Measurements from ENCODE around the gene GRIA1.
"Not testable (repeated sequence)": the region's sequence is repeated elsewhere in the genome, so short reads cannot be mapped to it uniquely, and the experiment has no call there.

Gene GRIA1

DNA sequence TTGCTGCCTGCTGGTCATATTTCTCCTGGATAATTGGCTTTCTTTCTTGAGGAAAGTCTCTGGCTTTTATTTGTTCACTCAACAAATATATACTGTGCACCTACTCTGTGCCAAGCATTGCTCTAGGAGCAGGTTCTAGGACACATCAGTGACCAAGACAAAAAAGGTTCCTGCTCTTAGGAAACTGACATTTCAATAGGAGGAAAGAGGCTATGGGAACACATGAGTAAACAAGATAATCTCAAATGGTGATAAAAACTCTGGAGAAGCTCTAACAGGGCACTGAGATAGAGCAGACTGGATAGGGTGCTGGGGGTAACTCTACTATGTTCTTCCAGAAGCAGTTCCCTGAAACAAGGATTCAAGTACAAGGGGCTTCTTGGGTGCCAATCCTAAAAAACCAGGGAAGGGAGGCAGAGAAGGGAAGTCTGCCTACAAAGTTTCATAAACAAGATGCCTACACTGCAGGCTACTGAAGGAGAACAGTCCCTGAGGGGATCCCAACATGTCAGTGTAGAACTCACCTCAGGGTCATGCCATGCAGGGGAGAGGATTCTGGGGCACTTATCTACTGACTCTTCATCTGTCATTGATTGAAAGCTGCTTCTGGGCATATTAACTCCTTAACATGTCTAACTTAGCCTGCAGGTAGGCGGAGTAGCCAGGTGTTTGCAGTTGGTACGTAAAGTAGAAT lies 181.3 kb downstream of the GRIA1 start:
- no peak for DNase-seq

- no peak for DNase-seq
Measured at GRCh38 chr5:153672347-153673090, 182.0 kb downstream of the GRIA1 start.

GRCh38 chr5:153674356-153674755 lies 183.9 kb downstream of the GRIA1 start:
- no peak for DNase-seq

DNA sequence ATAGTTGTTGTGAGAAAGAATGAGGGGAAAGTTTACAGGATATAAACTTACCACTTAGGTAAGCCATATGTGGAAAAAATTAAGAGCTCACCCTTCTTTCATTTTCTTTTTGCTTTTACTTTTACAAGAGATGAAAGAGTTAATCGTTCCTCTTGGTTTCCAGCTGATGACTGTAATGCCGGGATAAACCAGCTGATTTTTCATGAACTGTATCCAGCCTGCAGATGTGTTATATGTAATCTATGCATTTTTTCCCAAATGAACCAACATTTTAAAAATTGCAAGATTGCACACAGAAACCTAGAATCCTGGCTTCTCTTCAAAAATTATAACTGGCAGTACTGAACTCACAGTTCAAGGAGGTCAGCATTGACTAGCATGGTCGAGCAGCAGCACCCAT lies 185.9 kb downstream of the GRIA1 start:
- no peak for DNase-seq

GRCh38 chr5:153676821-153677220 lies 186.4 kb downstream of the GRIA1 start:
- no peak for DNase-seq

GRCh38 chr5:153678617-153679329 lies 188.3 kb downstream of the GRIA1 start:
- no peak for DNase-seq

- no peak for DNase-seq
Measured at GRCh38 chr5:153690236-153690635, 199.8 kb downstream of the GRIA1 start.

- DNase-seq = no peak
Measured at GRCh38 chr5:153696256-153696655, 205.8 kb downstream of the GRIA1 start.

GRCh38 chr5:153699035-153699434 lies 208.6 kb downstream of the GRIA1 start:
- DNase-seq = no peak

DNA sequence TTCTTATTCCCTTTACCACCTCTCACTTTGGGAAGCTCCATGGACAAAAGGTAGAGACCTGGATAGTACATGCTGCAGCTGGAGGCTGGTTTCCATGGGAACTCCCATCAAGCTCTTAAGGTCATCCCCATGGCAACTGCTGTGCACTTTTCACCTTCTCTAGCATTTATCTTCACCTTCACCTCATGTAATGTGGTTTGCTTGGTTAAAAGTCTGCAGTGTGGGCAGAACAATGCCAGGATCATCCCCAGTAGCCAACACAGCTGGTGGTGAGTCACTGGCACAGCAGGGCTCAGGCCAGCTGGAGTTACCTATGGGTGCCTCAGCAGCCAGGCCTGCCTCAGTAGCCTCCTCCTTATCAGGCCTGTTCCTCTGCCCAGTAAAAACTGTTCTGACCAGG lies 210.5 kb downstream of the GRIA1 start:
- DNase-seq = no peak

DNA sequence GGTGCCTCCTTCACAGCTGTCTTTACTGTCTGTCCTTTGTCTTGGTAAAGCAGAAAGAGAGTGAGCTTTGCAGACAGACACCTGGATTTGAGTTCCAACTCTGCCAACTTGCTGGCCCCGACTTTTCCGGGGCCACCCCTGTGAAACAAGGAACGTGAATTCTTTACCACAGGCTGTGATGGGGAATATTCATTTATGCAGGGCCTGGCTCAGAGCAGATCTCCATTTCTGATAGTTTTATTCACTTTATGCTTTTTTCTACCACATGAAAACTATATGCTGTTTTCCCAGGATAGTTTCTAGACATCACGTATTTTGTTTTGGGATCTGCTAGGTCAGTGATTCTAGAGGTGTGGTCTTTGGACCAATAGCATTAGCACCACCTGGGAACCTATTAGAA lies 211.8 kb downstream of the GRIA1 start:
- DNase-seq = no peak

- DNase-seq = no peak
Measured at GRCh38 chr5:153704110-153704509, 213.6 kb downstream of the GRIA1 start.

- DNase-seq = no peak
Measured at GRCh38 chr5:153707626-153708025, 217.2 kb downstream of the GRIA1 start.

GRCh38 chr5:153711755-153712154 lies 221.3 kb downstream of the GRIA1 start:
- no peak for DNase-seq

DNA sequence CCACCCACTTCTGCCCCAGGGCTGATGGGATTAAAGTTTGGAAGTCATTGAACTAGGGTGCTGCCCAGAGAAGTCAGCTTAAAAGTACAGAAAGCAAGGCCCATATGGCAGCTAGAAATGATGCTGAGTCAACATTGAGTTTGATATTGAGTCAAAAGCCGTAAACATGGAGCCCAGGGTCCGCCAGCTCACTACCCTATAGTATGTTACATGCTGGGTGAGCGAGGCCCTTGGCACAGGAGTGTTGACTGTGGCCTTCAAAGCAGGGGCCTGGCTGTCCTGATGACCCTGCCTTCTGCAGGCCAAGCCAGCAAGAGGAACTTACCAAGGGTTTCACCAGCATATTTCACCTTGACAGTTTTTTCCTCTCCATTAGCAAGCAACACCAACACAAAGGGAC lies 222.5 kb downstream of the GRIA1 start:
- no peak for DNase-seq

GRCh38 chr5:153713943-153714342 lies 223.5 kb downstream of the GRIA1 start:
- DNase-seq = no peak

DNA sequence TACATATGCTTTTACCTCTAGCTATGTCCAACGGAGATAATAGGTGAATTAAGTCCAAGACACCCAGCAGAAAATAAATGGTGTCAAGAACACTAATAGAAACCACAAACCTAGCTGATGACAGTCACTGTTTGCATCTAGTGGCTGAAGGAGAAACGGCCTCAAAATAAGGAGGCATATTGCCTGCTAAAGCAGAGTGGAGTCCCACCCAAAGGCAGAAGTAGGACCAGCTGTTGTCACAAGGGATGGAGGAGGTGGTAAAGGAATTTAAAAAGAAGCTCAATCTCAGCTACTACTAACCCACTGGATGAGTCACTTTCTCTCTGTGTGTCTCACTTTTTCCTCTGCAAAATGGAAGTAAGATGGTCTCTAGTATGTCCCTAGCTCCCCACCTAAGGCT lies 224.3 kb downstream of the GRIA1 start:
- DNase-seq = no peak

GRCh38 chr5:153717287-153717686 lies 226.8 kb downstream of the GRIA1 start:
- no peak for DNase-seq

DNA sequence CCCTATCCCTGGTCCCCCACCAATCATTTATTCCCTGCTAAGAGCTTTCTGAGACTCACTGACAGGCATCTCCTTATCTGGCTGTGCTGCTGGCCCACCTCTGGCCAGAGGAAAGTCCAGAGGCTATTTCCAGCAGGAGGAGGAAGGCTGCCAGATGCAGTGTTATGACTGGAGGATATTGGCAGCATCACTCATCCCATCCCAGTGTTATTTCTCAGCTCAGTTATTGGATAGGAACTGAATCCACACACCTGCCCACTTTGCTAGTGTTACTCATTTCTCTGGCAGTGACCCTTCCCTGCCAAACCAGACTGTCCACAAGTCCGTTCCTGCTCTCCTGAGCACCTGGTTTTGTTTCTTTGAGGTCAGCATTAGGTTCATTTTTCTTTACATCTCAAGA lies 228.2 kb downstream of the GRIA1 start:
- DNase-seq = no peak

GRCh38 chr5:153719324-153719723 lies 228.9 kb downstream of the GRIA1 start:
- DNase-seq = no peak

GRCh38 chr5:153723022-153723610 lies 232.6 kb downstream of the GRIA1 start:
- not testable (repeated sequence) for DNase-seq

DNA sequence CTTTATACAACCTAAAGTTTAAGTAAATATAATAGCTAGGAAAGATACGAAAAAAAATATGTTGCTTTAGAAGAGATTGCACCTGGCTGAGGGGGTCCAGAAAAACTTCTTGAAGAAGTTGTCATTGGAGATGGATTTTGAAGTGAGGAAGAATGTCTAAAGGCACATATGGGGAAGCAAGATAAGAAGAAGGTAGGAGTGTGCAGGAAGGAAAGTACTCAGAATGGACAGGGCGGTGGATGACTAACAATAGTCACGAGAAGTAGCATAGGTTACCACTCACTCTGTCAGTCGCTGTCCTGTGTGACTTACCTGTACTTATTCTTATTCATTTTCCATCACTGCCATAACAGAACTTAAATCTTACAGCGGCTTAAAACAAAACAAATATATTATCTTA lies 251.6 kb downstream of the GRIA1 start:
- DNase-seq = no peak

GRCh38 chr5:153744751-153745150 lies 254.3 kb downstream of the GRIA1 start:
- DNase-seq = no peak
